SH-SY5Y (cell line): ENCODE data around the gene SMAD4.

Source experiments
- GATA2 ChIP-seq: IDR thresholded peaks from 2 replicates; pipeline ENCODE4 v1.6.1; 2011; ENCODE audit warnings: mild to moderate bottlenecking, low read depth, low read length
- GATA3 ChIP-seq: IDR thresholded peaks from 2 replicates; pipeline ENCODE4 v1.6.1; 2011; ENCODE audit warnings: low read depth, mild to moderate bottlenecking, low read length, moderate library complexity

GRCh38 chr18:51074605-51075004 is 44.6 kb downstream of the SMAD4 start:
- TF ChIP-seq GATA2 = no peak
- TF ChIP-seq GATA3 = no peak
